IPS DF 4.7 (cell line): ENCODE data around the gene TAGLN2.

Experiments
- DNase-seq: peaks from one replicate; pipeline ENCODE4 v3.0.0-alpha.2; 2013; ENCODE audit warnings: low spot score; ENCODE audit errors: extremely low read depth

TAGLN2 gene

GRCh38 chr1:159935719-159936272 is 10.5 kb upstream of the TAGLN2 start:
- DNase-seq = no peak

GRCh38 chr1:159935305-159935704 is 10.0 kb upstream of the TAGLN2 start:
- DNase-seq = no peak

GRCh38 chr1:159934136-159935039 is 9.1 kb upstream of the TAGLN2 start:
- no peak for DNase-seq

- no peak for DNase-seq
Measured at GRCh38 chr1:159933347-159933746, 8.0 kb upstream of the TAGLN2 start.

GRCh38 chr1:159932296-159933285 is 7.3 kb upstream of the TAGLN2 start:
- no peak for DNase-seq

- no peak for DNase-seq
Measured at GRCh38 chr1:159931795-159932173, 6.5 kb upstream of the TAGLN2 start.

GRCh38 chr1:159931101-159931794 is 5.9 kb upstream of the TAGLN2 start:
- DNase-seq = no peak

GRCh38 chr1:159930634-159931033 is 5.3 kb upstream of the TAGLN2 start:
- DNase-seq = no peak

- no peak for DNase-seq
Measured at GRCh38 chr1:159930216-159930615, 4.9 kb upstream of the TAGLN2 start.

GRCh38 chr1:159929155-159930051 is 4.1 kb upstream of the TAGLN2 start:
- no peak for DNase-seq

- DNase-seq = no peak
Measured at GRCh38 chr1:159928491-159929050, 3.3 kb upstream of the TAGLN2 start.

GRCh38 chr1:159927849-159928431 is 2.6 kb upstream of the TAGLN2 start:
- no peak for DNase-seq

- no peak for DNase-seq
Measured at GRCh38 chr1:159927211-159927848, 2.0 kb upstream of the TAGLN2 start.

- no peak for DNase-seq
Measured at GRCh38 chr1:159925719-159926078, 392 bp upstream of the TAGLN2 start.

- no peak for DNase-seq
Measured at GRCh38 chr1:159924025-159924790, 1.1 kb downstream of the TAGLN2 start.

GRCh38 chr1:159923203-159924024 is 1.9 kb downstream of the TAGLN2 start:
- DNase-seq = no peak

GRCh38 chr1:159922511-159923202 is 2.6 kb downstream of the TAGLN2 start:
- DNase-seq = no peak
